GM21360 (cell line): ENCODE data around the gene PPP1R8.
A peak's percentile ranks its signal among the peaks of the same experiment; 100 is the strongest.
"Not testable (repeated sequence)": the region's sequence is repeated elsewhere in the genome, so short reads cannot be mapped to it uniquely, and the experiment has no call there.

Experiments
- ATAC-seq: cut with Tn5 transposase; IDR thresholded peaks from one replicate; pipeline ENCODE4 v1.9.1; 2021; ENCODE audit warnings: mild to moderate bottlenecking, moderate library complexity; ENCODE audit not compliant: unreplicated experiment

PPP1R8 gene

DNA sequence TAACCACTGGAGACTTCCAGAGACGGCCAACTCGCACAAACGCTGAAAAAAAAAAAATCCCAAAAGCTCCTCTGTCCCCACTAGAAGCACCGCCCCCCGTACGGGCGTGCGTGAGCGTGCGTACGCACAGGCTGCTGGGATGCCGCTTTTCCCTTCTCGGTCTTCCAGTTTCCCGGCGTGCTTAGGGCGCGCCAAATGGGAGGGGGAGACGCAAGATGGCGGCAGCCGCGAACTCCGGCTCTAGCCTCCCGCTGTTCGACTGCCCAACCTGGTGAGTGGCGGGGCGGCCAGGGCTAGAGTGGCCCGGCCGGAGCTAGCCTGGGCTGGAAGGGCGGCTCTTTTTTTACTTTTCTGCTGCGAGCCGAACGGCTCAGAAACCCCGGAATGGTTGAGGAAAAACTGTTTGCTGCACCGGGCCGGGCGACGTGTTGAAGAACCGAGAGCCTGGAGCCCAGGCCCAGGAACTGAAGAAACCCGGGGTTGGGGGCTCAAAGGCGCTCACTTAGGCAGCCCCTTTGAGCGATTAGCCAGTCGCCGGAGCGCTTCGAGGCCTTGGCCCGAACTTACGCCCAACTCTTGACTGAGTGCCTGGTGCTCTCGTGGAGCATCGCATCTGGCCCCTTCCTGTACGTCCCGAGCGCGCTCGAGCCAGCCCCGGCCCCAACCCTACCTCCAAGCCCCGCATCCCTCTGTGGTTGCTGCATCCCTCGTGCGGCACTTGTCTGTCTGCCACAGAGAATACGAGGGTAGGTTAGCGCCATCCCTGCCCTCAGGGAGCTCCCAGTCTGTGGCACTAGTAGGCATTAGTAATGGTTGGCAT is at the start of gene PPP1R8:
TSS of gene PPP1R8 (plus strand) at position 162 of the 820 bp plus-strand sequence. CDS start at position 216, 54 bp downstream.
- peak; percentile 91 for ATAC-seq

DNA sequence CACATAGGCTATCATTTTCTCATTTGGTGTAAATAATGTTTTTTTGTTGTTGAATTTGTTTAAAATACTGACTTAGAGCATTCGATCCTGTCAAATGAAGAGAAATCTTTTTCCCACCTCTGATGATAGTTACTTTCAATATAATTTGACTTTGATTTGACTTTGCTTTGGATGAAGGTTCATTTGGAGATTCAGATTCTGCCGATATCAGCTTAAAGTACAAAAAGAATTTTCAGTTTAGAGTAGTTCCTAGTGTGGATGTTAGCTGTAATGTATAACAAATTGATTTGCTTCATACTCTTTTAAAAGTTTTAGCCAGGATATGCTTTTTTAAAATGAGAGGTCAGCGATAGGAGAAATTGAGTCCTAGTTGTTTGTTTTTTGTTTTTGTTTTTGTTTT is 47.6 kb upstream of the PPP1R8 start:
- ATAC-seq = no peak

- no peak for ATAC-seq
Observed at GRCh38 chr1:27784700-27785099, 45.9 kb upstream of the PPP1R8 start.

GRCh38 chr1:27785781-27786455 is 44.7 kb upstream of the PPP1R8 start:
- ATAC-seq = no peak

GRCh38 chr1:27787895-27788294 is 42.7 kb upstream of the PPP1R8 start:
- no peak for ATAC-seq

GRCh38 chr1:27789540-27790041 is 41.0 kb upstream of the PPP1R8 start:
- no peak for ATAC-seq

DNA sequence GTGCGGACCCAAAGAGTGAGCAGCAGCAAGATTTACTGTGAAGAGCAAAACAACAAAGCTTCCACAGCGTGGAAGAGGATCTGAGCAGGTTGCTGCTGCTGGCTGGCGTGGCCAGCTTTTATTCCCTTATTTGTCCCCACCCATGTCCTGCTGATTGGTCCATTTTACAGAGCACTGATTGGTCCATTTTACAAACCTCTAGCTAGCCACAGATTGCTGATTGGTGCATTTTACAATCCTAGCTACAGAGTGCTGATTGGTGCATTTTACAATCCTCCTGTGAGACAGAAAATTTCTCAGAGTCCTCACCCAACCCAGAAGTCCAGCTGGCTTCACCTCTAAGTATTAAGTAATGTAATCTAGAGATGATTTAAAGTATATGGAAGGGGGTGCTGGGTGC is 40.3 kb upstream of the PPP1R8 start:
- not testable (repeated sequence) for ATAC-seq

- no peak for ATAC-seq
Observed at GRCh38 chr1:27795601-27796000, 35.0 kb upstream of the PPP1R8 start.

DNA sequence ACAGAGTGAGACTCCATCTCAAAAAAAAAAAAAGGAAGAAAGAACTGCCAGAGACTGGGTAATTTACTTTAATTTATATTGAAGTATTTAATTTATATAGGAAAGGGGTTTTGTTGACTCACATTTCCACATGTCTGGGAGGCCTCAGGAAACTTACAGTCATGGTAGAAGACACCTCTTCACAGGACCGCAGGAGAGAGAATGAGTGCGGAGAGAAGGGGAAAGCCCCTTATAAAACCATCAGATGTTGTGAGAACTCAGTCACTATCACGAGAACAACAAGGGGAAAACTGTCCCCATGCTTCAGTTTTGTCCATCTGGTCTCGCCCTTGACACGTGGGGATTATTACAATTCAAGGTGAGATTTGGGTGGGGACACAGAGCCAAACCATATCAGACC is 25.8 kb upstream of the PPP1R8 start:
- ATAC-seq = no peak

DNA sequence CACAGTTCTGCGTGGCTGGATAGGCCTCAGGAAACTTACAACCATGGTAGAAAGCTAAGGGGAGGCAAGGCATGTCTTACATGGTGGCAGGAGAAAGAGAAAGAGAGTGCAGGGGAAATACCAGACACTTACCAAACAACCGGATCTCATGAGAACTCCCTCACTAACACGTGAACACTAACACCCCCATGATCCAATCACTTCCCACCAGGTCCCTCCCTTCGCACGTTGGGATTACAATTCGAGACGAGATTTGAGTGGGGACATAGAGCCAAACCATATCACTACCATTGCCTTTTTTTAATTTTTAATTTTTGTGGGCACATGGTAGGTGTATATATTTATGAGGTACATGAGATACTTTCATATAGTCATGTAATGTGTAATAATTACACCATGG is 23.8 kb upstream of the PPP1R8 start:
- no peak for ATAC-seq

DNA sequence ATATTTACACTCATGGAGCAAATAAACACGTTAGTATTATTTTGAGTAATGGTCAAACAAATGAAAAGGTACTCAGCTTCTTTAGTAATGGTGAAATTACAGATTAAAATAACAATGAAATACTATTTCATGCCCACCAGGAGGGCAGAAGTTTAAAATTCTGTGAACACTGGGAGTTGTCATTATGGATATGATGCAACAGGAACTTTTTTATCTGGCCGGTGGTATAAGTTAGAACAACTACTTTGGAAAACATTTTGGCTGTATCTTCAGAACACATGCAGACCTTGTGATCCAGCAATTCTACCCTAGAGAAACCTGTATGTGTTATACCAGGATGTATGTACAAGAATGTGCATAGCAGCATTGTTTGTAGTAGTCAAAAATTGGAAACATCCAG is 23.2 kb upstream of the PPP1R8 start:
- ATAC-seq = no peak

- not testable (repeated sequence) for ATAC-seq
Observed at GRCh38 chr1:27808131-27808530, 22.5 kb upstream of the PPP1R8 start.

- no peak for ATAC-seq
Observed at GRCh38 chr1:27809883-27810282, 20.7 kb upstream of the PPP1R8 start.

DNA sequence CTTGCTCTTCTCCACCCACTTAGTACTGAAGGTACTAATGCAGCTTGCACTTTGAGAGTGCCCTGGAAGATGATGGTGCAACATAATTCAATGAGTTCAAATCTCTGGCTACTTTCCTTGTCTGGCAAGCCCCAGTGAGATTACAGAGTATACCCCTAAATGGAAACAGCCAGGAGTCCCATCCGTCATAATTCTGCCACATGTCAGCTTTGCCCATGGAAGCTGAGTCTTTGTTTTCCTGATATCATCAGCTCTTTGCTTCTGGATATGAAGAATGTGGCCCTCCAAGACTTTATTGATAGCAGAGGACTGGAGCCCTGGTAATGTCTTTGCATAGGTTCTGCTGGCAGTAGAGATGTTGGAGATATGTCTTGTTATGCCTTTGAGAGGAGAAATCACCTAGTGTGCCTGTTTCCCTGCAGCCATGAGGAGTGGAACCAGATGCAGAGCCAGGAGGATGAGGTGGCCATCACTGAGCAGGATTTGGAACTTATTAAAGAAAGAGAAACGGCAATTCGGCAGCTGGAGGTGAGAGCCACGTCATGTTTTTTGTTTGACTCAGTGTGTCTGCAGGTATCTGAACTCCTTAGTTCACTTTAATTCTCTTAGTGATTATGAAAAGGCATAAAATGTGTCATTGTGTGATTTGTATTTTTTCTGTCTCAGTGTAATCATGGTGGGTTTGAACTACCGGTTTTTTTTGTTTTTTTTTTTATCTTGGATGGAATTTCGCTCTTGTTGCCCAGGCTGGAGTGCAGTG is 18.7 kb upstream of the PPP1R8 start:
- ATAC-seq = no peak

GRCh38 chr1:27816921-27817630 is 13.5 kb upstream of the PPP1R8 start:
- ATAC-seq = no peak

GRCh38 chr1:27821761-27822315 is 8.7 kb upstream of the PPP1R8 start:
- no peak for ATAC-seq

DNA sequence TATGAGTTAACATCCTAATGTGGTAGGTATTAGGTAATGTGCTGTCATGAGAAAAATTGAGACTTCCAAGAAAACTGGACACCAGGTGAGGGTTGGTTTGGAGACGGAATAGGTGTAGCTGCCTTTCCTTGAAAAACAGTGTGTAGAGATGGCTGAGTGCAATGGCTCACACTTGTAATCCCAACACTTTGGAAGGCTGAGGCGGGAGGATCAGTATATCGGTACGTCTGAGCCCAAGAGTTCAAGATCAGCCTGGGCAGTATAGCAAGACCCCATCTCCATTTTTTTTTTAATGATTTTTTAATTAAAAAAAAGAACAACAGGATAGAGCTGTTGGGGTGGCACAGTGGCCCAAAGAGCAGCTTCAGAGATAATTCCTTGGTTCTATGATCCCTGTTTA is 6.8 kb upstream of the PPP1R8 start:
- ATAC-seq = no peak

DNA sequence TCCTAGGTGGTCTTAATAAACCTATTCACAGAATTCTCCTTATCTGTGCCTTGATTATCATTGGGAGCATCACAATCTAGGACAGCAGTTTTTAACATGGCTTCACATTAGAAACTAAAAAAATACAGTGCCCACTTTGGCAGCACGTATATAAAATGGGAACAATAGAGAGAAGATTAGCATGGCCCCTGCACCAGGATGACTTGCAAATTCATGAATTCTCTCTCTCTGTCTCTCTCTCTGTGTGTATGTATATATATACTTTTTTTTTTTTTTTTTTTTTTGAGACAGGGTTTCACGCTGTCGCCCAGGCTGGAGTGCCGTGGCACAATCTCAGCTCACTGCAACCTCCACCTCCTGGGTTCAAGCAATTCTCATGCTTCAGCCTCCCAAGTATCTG is 6.2 kb upstream of the PPP1R8 start:
- no peak for ATAC-seq

DNA sequence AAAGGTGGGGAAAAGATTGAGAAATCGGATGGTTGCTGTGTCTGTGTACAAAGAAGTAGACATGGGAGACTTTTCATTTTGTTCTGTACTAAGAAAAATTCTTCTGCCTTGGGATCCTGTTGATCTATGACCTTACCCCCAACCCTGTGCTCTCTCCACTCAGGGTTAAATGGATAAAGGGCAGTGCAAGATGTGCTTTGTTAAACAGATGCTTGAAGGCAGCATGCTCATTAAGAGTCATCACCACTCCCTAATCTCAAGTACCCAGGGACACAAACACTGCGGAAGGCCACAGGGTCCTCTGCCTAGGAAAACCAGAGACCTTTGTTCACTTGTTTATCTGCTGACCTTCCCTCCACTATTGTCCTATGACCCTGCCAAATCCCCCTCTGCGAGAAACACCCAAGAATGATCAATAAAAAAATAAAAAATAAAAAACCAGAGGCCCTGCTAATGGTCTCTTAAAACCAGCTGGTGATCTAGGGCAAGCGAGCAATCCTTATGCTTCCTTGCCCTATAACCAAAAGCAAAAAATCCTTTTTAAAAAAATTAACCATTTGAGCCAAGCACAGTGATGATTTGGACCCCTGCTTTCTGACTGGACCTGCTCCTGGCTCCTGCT is 1.1 kb upstream of the PPP1R8 start:
- not testable (repeated sequence) for ATAC-seq
